Measurements from ENCODE around the gene ZNF71. TPM values are rescaled to one million over a fixed set of nuclear protein-coding genes. Genes with fewer than 3 reads are reported as not detected.

The ZNF71 gene
- total RNA-seq, result 8.9 TPM

DNA sequence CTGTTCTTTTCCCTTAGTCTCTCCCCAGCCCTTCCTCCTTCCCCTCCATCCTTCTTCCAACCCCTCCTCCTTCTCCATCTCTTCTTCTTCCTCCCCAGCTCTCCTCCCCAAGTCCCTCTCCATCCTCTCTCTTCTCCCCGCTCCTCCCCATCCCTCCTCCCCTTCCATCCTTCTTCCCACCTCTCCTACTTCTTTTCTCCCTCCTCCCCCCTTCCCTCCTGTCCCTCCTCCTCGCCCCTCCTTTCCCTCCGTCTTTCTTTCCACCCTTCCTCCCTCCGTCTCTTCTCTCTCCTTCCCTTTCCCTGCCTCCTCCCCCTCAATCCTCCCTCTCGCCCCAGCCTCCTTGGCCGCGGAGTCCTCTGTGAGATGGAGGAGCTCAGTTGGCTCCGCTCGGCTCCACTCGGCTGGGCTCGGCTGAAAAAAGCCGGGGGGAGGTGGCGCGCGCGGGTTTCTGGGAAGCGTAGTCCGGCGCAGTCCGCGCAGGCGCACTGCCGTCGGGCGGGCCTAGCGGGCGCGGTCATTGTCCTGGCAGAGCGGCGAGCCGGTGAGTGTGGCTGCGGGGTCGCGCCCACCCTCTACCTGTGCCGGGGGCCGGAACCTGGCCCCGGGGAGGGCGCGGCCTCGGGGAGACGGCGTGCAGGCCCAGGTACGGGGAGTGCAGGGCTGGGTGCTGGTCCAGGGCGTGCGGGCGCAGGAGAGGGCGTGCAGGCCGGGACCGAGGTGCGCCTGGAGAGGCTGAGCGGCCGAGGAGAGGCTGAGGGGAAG, at the start of gene ZNF71:
ZNF71 (plus strand) TSS at position 520 of the 765 bp plus-strand sequence. CDS start 6,257 bp downstream, outside the sequence.
- peaks cover 9 to 19% (median 10%) of the 10 kb centered on the region in 3 donors for H3K4me1 ChIP-seq (ENCODE audit: control insufficient read depth in 3 of 3, insufficient read depth in 3 of 3, low read length in 3 of 3)
- H3K9ac ChIP-seq (ENCODE audit: low read depth in 1 of 3, low read length in 3 of 3), result peak within 1 kb of the TSS; percentile 88 to 95 (median 89)
- H3K9me3 ChIP-seq (ENCODE audit: control insufficient read depth in 3 of 3, low read length in 3 of 3), result no peaks in the 10 kb centered on the region
- H3K27me3 ChIP-seq (ENCODE audit: control insufficient read depth in 3 of 3, insufficient read depth in 3 of 3, low read length in 3 of 3), result no peaks in the 10 kb centered on the region
- peak within 1 kb of the TSS; percentile 92 to 100 (median 99) for H3K4me3 ChIP-seq (ENCODE audit: low read length in 3 of 3)
- H3K27ac ChIP-seq (ENCODE audit: low read depth, low read length), result peak within 1 kb of the TSS; percentile 56
- H3K36me3 ChIP-seq (ENCODE audit: control insufficient read depth in 3 of 3, insufficient read depth in 3 of 3, low read length in 3 of 3), result peaks cover 0 to 7% (median 3%) of the 10 kb centered on the region in 3 donors

GRCh38 chr19:56547535-56547934, 47.6 kb upstream of the ZNF71 start:
- Histone ChIP-seq H3K4me3 (ENCODE audit: low read length in 3 of 3) (peak overlapping the region in 1 of 3 donors; percentile 42), H3K36me3 (ENCODE audit: control insufficient read depth in 3 of 3, insufficient read depth in 3 of 3, low read length in 3 of 3) (peaks cover 44 to 62% (median 50%) of the 10 kb centered on the region in 3 donors), H3K4me1 (ENCODE audit: control insufficient read depth in 3 of 3, insufficient read depth in 3 of 3, low read length in 3 of 3) (no peaks in the 10 kb centered on the region), H3K9me3 (ENCODE audit: control insufficient read depth in 3 of 3, low read length in 3 of 3) (peaks cover 20 to 64% (median 22%) of the 10 kb centered on the region in 3 donors), H3K9ac (ENCODE audit: low read depth in 1 of 3, low read length in 3 of 3) (no peak overlapping the region), H3K27me3 (ENCODE audit: control insufficient read depth in 3 of 3, insufficient read depth in 3 of 3, low read length in 3 of 3) (no peaks in the 10 kb centered on the region), H3K27ac (ENCODE audit: low read depth, low read length) (no peak overlapping the region)

GRCh38 chr19:56554272-56554869, 40.7 kb upstream of the ZNF71 start:
- no peak overlapping the region for H3K27ac ChIP-seq (ENCODE audit: low read depth, low read length)
- H3K36me3 ChIP-seq (ENCODE audit: control insufficient read depth in 3 of 3, insufficient read depth in 3 of 3, low read length in 3 of 3), result peaks cover 42 to 49% (median 45%) of the 10 kb centered on the region in 3 donors
- peaks cover 31 to 77% (median 34%) of the 10 kb centered on the region in 3 donors for H3K9me3 ChIP-seq (ENCODE audit: control insufficient read depth in 3 of 3, low read length in 3 of 3)
- peak overlapping the region in 2 of 3 donors; percentile 23 to 28 for H3K4me3 ChIP-seq (ENCODE audit: low read length in 3 of 3)
- H3K4me1 ChIP-seq (ENCODE audit: control insufficient read depth in 3 of 3, insufficient read depth in 3 of 3, low read length in 3 of 3), result no peaks in the 10 kb centered on the region
- H3K9ac ChIP-seq (ENCODE audit: low read depth in 1 of 3, low read length in 3 of 3), result no peak overlapping the region
- H3K27me3 ChIP-seq (ENCODE audit: control insufficient read depth in 3 of 3, insufficient read depth in 3 of 3, low read length in 3 of 3), result no peaks in the 10 kb centered on the region

GRCh38 chr19:56562766-56563165, 32.3 kb upstream of the ZNF71 start:
- Histone ChIP-seq H3K4me1 (ENCODE audit: control insufficient read depth in 3 of 3, insufficient read depth in 3 of 3, low read length in 3 of 3) (peaks cover 2 to 6% (median 2%) of the 10 kb centered on the region in 3 donors), H3K27me3 (ENCODE audit: control insufficient read depth in 3 of 3, insufficient read depth in 3 of 3, low read length in 3 of 3) (no peaks in the 10 kb centered on the region)

GRCh38 chr19:56566904-56567273, 28.2 kb upstream of the ZNF71 start:
- peak overlapping the region; percentile 72 for H3K27ac ChIP-seq (ENCODE audit: low read depth, low read length)
- H3K9ac ChIP-seq (ENCODE audit: low read depth in 1 of 3, low read length in 3 of 3), result peak overlapping the region; percentile 89 to 95 (median 92)
- peak overlapping the region; percentile 98 to 99 (median 98) for H3K4me3 ChIP-seq (ENCODE audit: low read length in 3 of 3)
- no peaks in the 10 kb centered on the region for H3K27me3 ChIP-seq (ENCODE audit: control insufficient read depth in 3 of 3, insufficient read depth in 3 of 3, low read length in 3 of 3)
- H3K36me3 ChIP-seq (ENCODE audit: control insufficient read depth in 3 of 3, insufficient read depth in 3 of 3, low read length in 3 of 3), result peaks cover 29 to 38% (median 36%) of the 10 kb centered on the region in 3 donors
- H3K4me1 ChIP-seq (ENCODE audit: control insufficient read depth in 3 of 3, insufficient read depth in 3 of 3, low read length in 3 of 3), result peaks cover 6 to 15% (median 9%) of the 10 kb centered on the region in 3 donors
- peaks cover 20 to 50% (median 23%) of the 10 kb centered on the region in 3 donors for H3K9me3 ChIP-seq (ENCODE audit: control insufficient read depth in 3 of 3, low read length in 3 of 3)

More at GRCh38 chr19:56562766-56563165, 32.3 kb upstream of the ZNF71 start:
- Histone ChIP-seq H3K9ac (ENCODE audit: low read depth in 1 of 3, low read length in 3 of 3) (no peak overlapping the region), H3K9me3 (ENCODE audit: control insufficient read depth in 3 of 3, low read length in 3 of 3) (peaks cover 21 to 55% (median 27%) of the 10 kb centered on the region in 3 donors), H3K27ac (ENCODE audit: low read depth, low read length) (no peak overlapping the region), H3K4me3 (ENCODE audit: low read length in 3 of 3) (peak overlapping the region in 1 of 3 donors; percentile 46), H3K36me3 (ENCODE audit: control insufficient read depth in 3 of 3, insufficient read depth in 3 of 3, low read length in 3 of 3) (peaks cover 6 to 10% (median 9%) of the 10 kb centered on the region in 3 donors)

DNA sequence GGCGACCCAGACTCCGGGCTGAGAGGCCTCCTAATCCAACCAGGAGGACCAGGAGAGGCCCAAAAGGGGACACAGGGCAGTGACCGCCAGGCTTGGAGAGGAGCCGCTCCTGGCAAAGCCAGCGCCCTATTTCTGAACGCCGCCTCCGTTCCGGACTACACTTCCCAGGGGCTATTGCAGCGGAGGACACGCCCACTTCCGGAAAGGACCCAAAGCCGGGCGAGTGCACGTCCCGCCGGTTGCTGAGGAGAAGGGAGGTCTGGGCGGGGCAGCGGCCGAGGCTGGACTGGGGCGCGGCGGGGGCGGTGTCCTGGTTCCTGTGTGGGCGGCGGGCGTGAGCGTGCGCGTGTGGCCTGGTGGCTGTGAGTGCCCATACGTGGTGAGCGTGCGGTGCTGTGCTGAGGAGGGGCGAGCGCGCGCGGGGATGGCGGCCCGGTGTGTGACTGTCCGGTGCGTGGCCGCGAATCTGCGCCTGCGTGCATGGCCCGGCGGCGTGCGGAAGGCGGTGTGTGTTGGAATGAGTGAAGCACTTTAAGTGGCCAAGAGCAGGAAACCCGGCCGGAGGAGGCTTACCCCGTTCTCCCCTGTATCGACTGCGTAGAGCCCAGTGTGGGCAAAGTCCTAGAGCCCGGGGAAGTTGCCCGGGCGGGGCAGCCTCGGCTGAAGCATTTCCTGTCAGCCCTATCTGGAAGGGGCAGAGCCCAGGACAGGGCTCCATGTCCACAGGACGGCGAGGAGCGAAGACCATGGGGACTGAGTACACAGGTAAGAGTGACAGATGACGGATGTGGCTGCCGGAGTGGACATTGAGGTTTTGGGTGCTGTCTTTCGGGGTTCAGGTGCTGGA, 27.6 kb upstream of the ZNF71 start, which contains the start of gene ZNF470:
ZNF470 (plus strand) TSS at position 195 of the 847 bp plus-strand sequence. CDS start 2,844 bp downstream, outside the sequence.
- H3K9me3 ChIP-seq (ENCODE audit: control insufficient read depth in 3 of 3, low read length in 3 of 3), result peaks cover 17 to 49% (median 19%) of the 10 kb centered on the region in 3 donors

GRCh38 chr19:56572589-56572988, 22.5 kb upstream of the ZNF71 start:
- no peak overlapping the region for H3K9ac ChIP-seq (ENCODE audit: low read depth in 1 of 3, low read length in 3 of 3)
- H3K4me3 ChIP-seq (ENCODE audit: low read length in 3 of 3), result no peak overlapping the region
- H3K27me3 ChIP-seq (ENCODE audit: control insufficient read depth in 3 of 3, insufficient read depth in 3 of 3, low read length in 3 of 3), result no peaks in the 10 kb centered on the region
- peaks cover 48 to 79% (median 74%) of the 10 kb centered on the region in 3 donors for H3K36me3 ChIP-seq (ENCODE audit: control insufficient read depth in 3 of 3, insufficient read depth in 3 of 3, low read length in 3 of 3)
- H3K27ac ChIP-seq (ENCODE audit: low read depth, low read length), result no peak overlapping the region
- H3K9me3 ChIP-seq (ENCODE audit: control insufficient read depth in 3 of 3, low read length in 3 of 3), result peaks cover 29 to 65% (median 35%) of the 10 kb centered on the region in 3 donors
- peaks cover 6 to 9% (median 8%) of the 10 kb centered on the region in 3 donors for H3K4me1 ChIP-seq (ENCODE audit: control insufficient read depth in 3 of 3, insufficient read depth in 3 of 3, low read length in 3 of 3)

More for the DNA sequence above, 27.6 kb upstream of the ZNF71 start, which contains the start of gene ZNF470:
- H3K27ac ChIP-seq (ENCODE audit: low read depth, low read length), result peak within 1 kb of the TSS; percentile 72
- H3K27me3 ChIP-seq (ENCODE audit: control insufficient read depth in 3 of 3, insufficient read depth in 3 of 3, low read length in 3 of 3), result no peaks in the 10 kb centered on the region
- peak within 1 kb of the TSS; percentile 89 to 95 (median 92) for H3K9ac ChIP-seq (ENCODE audit: low read depth in 1 of 3, low read length in 3 of 3)
- H3K4me1 ChIP-seq (ENCODE audit: control insufficient read depth in 3 of 3, insufficient read depth in 3 of 3, low read length in 3 of 3), result peaks cover 6 to 15% (median 9%) of the 10 kb centered on the region in 3 donors
- peaks cover 29 to 39% (median 37%) of the 10 kb centered on the region in 3 donors for H3K36me3 ChIP-seq (ENCODE audit: control insufficient read depth in 3 of 3, insufficient read depth in 3 of 3, low read length in 3 of 3)
- peak within 1 kb of the TSS; percentile 98 to 99 (median 98) for H3K4me3 ChIP-seq (ENCODE audit: low read length in 3 of 3)

- Histone ChIP-seq H3K36me3 (ENCODE audit: control insufficient read depth in 3 of 3, insufficient read depth in 3 of 3, low read length in 3 of 3) (peaks cover 55 to 84% (median 77%) of the 10 kb centered on the region in 3 donors), H3K27me3 (ENCODE audit: control insufficient read depth in 3 of 3, insufficient read depth in 3 of 3, low read length in 3 of 3) (no peaks in the 10 kb centered on the region), H3K27ac (ENCODE audit: low read depth, low read length) (no peak overlapping the region), H3K9ac (ENCODE audit: low read depth in 1 of 3, low read length in 3 of 3) (no peak overlapping the region), H3K4me3 (ENCODE audit: low read length in 3 of 3) (peak overlapping the region in 1 of 3 donors; percentile 25), H3K4me1 (ENCODE audit: control insufficient read depth in 3 of 3, insufficient read depth in 3 of 3, low read length in 3 of 3) (no peaks in the 10 kb centered on the region), H3K9me3 (ENCODE audit: control insufficient read depth in 3 of 3, low read length in 3 of 3) (peaks cover 41 to 74% (median 45%) of the 10 kb centered on the region in 3 donors)
Observed at GRCh38 chr19:56573914-56574313, 21.2 kb upstream of the ZNF71 start.
